GM21528 (cell line): ENCODE results near the gene TMEM106C.

Experiments
- ATAC-seq: cut with Tn5 transposase; IDR thresholded peaks from one replicate; pipeline ENCODE4 v1.9.1; 2021; ENCODE audit warnings: mild to moderate bottlenecking, moderate library complexity; ENCODE audit not compliant: unreplicated experiment, low FRiP score

TMEM106C gene

GRCh38 chr12:48009471-48009870 lies 46.1 kb downstream of the TMEM106C start:
- ATAC-seq = no peak

GRCh38 chr12:48010366-48010970 lies 47.1 kb downstream of the TMEM106C start:
- ATAC-seq = no peak

- no peak for ATAC-seq
Measured at GRCh38 chr12:48012070-48012469, 48.7 kb downstream of the TMEM106C start.

GRCh38 chr12:48013287-48013686 lies 49.9 kb downstream of the TMEM106C start:
- no peak for ATAC-seq

GRCh38 chr12:48015129-48015528 lies 51.7 kb downstream of the TMEM106C start:
- no peak for ATAC-seq

- no peak for ATAC-seq
Measured at GRCh38 chr12:48015954-48016353, 52.6 kb downstream of the TMEM106C start.

GRCh38 chr12:48016373-48017020 lies 53.1 kb downstream of the TMEM106C start:
- ATAC-seq = no peak

- no peak for ATAC-seq
Measured at GRCh38 chr12:48017496-48017895, 54.1 kb downstream of the TMEM106C start.

- ATAC-seq = no peak
Measured at GRCh38 chr12:48017921-48018617, 54.7 kb downstream of the TMEM106C start.
